Left lung (tissue), 14 donors: ENCODE results near the gene MGA. TPM values are rescaled to one million over a fixed set of nuclear protein-coding genes. Genes with fewer than 3 reads are reported as not detected.

ENCODE experiments used
- ATAC-seq: fragments of 200-7000 bp; cut with Tn5 transposase; one replicate; pipeline ENCODE4 v1.9.1; 2020; ENCODE audit warnings: moderate library complexity
- DNase-seq, 4 donors: peaks; one replicate each; pipeline ENCODE4 v3.0.0-alpha.2; 2013 to 2020
- H3K27ac ChIP-seq, 2 donors: fragments of 200-600 bp; sonication (generic) in 1 of 2; one replicate each; pipeline versions ENCODE4 v1.5.0 to v1.8.0; 2020 to 2021
- H3K27me3 ChIP-seq, 2 donors: fragments of 200-600 bp; sonication (generic) in 1 of 2; one replicate each; pipeline versions ENCODE4 v1.5.0 to v1.8.0; 2020 to 2021
- H3K36me3 ChIP-seq, 2 donors: fragments of 200-600 bp; sonication (generic) in 1 of 2; one replicate each; pipeline versions ENCODE4 v1.5.0 to v1.8.0; 2020 to 2021
- H3K4me1 ChIP-seq, 2 donors: fragments of 200-600 bp; one replicate each; pipeline ENCODE4 v1.8.0; 2021
- H3K4me3 ChIP-seq, 2 donors: fragments of 200-600 bp; sonication (generic) in 1 of 2; one replicate each; pipeline versions ENCODE4 v1.5.0 to v1.8.0; 2020 to 2021; ENCODE audit warnings: mild to moderate bottlenecking in 1 of 2
- H3K9me3 ChIP-seq, 2 donors: fragments of 200-600 bp; sonication (generic) in 1 of 2; one replicate each; pipeline versions ENCODE4 v1.5.0 to v1.8.0; 2020 to 2021
- intact Hi-C, 2 donors: fragments of 100-400 bp; cut with DNase I; formaldehyde crosslinking; loops; one replicate each; pipeline versions ENCODE4 v1.11.2 to v1.14.2; 2022
- long read RNA-seq, 12 donors: library from polyadenylated mRNA in 2 of 12; unstranded in 2 of 12; transcript quantifications; one replicate each; pipeline ENCODE4 v2.0.0 and lab custom pipeline, GENCODE V29; 2019 to 2026
- polyA plus RNA-seq, 6 donors: library from polyadenylated mRNA; unstranded; fragments of 120-200 nt; gene quantifications; one replicate each; pipeline ENCODE4 v1.2.1, GENCODE V29; 2013; ENCODE audit not compliant: insufficient read length in 6 of 6
- total RNA-seq, 2 donors: library from RNA; stranded (reverse); fragmentation: NEBNext Ultra II Directional; extraction: Animal tissue kit (Norgen Biotek cat#: 25700); gene quantifications; one replicate each; pipeline ENCODE4 v1.2.1, GENCODE V29; 2021
- TF ChIP-seq, protein P1 (sequence below), 2 donors: fragments of 200-600 bp; sonication (generic) in 1 of 2; IDR thresholded peaks; one replicate each; pipeline versions ENCODE4 v1.5.0 to v1.8.0; 2021; ENCODE audit warnings: antibody characterized with exemption in 2 of 2
- donor health status: DM: no; HTN: yes; CAD: no.
- donor health status: DM: no; HTN: no; CAD: no.

MGA gene
- 10 to 100 TPM; 33.4 to 33.7 TPM for total RNA-seq
- polyA plus RNA-seq: 10 to 100 TPM; 36.5 to 41.7 (median 39.7) TPM
- long read RNA-seq, donor 1, partial matches to known transcripts: 19 of 22 reads
- long read RNA-seq, donor 1, other reads (novel, unspliced or antisense): 0 of 22 reads
- long read RNA-seq, donor 2, partial matches to known transcripts: 0 of 4 reads
- long read RNA-seq, donor 2, other reads (novel, unspliced or antisense): 0 of 4 reads
- long read RNA-seq, donor 3, partial matches to known transcripts: 0 of 1 reads
- long read RNA-seq, donor 3, other reads (novel, unspliced or antisense): 0 of 1 reads
- long read RNA-seq, donor 4, partial matches to known transcripts: 3 of 4 reads
- long read RNA-seq, donor 4, other reads (novel, unspliced or antisense): 0 of 4 reads
- long read RNA-seq, donor 5, partial matches to known transcripts: 6 of 7 reads
- long read RNA-seq, donor 5, other reads (novel, unspliced or antisense): 0 of 7 reads
- long read RNA-seq, donor 6, partial matches to known transcripts: 0 of 2 reads
- long read RNA-seq, donor 6, other reads (novel, unspliced or antisense): 0 of 2 reads
- long read RNA-seq, donor 7, partial matches to known transcripts: 0 of 3 reads
- long read RNA-seq, donor 7, other reads (novel, unspliced or antisense): 0 of 3 reads
- long read RNA-seq, donor 8, partial matches to known transcripts: 0 of 2 reads
- long read RNA-seq, donor 8, other reads (novel, unspliced or antisense): 0 of 2 reads
- long read RNA-seq, donor 9: 0 reads
- long read RNA-seq, donor 10, partial matches to known transcripts: 1 of 2 reads
- long read RNA-seq, donor 10, other reads (novel, unspliced or antisense): 1 of 2 reads
- long read RNA-seq, donor 11: 0 reads
- long read RNA-seq, donor 12, partial matches to known transcripts: 5 of 9 reads
- long read RNA-seq, donor 12, other reads (novel, unspliced or antisense): 0 of 9 reads

DNA sequence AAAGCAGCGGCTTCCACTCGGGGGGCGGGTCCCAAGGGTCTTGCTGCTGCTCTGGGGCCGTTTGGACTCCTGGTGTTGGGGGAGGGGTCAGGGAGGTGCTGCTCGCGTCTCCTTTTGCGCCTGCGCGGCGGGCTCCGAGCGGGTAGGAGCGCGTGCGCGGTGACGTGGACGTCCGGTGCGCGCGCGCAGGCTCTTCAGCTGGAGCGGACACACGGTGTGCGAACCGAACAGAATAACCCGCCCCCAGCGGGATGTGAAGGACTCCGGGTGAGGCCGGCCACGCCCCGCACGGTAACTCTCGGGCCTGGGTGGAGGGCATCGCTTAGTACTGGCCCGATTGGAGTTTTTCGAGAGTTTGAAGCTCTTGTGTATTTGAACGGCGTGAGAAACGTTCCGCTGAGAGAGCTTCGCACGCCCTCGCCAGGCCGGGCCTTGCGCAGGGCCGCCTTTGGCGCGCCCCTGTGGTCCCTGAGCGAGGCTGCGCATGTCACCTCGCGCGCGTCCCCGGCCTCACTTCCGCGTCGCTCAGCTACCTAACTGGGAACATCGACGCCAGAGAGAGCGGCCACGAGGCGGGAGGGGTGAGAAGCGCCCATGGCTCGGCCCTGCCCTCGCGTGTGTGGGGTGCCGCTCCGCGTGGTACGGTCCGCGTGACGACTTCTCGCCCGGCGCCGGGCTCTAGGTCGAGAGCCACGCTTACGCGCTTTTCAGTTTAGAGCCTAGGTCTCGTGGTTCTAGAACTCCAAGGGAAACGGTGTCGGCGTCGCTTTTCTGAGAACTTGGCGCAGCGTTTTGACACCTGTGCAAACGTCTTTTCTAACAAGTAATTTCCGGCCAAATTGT is at the start of gene MGA:
Gene MGA, plus strand, starts transcription at position 171 of the 843 bp plus-strand sequence.
- Histone ChIP-seq H3K36me3 (no peaks in the 10 kb centered on the region), H3K4me1 (peaks cover 12% of the 10 kb centered on the region in 2 donors), H3K27me3 (no peaks in the 10 kb centered on the region), H3K9me3 (no peaks in the 10 kb centered on the region), H3K4me3 (peak within 1 kb of the TSS; percentile 39 to 51), H3K27ac (peak within 1 kb of the TSS; percentile 80 to 94)
- peak; percentile 93 to 97 (median 96) for DNase-seq
- ATAC-seq: peak; percentile 89
- TF ChIP-seq, protein P1, sequence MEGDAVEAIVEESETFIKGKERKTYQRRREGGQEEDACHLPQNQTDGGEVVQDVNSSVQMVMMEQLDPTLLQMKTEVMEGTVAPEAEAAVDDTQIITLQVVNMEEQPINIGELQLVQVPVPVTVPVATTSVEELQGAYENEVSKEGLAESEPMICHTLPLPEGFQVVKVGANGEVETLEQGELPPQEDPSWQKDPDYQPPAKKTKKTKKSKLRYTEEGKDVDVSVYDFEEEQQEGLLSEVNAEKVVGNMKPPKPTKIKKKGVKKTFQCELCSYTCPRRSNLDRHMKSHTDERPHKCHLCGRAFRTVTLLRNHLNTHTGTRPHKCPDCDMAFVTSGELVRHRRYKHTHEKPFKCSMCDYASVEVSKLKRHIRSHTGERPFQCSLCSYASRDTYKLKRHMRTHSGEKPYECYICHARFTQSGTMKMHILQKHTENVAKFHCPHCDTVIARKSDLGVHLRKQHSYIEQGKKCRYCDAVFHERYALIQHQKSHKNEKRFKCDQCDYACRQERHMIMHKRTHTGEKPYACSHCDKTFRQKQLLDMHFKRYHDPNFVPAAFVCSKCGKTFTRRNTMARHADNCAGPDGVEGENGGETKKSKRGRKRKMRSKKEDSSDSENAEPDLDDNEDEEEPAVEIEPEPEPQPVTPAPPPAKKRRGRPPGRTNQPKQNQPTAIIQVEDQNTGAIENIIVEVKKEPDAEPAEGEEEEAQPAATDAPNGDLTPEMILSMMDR (IDR thresholded peaks at IDR 0.05): peak in 1 of 2 donors; percentile 11
- intact Hi-C loops: no loop called here

DNA sequence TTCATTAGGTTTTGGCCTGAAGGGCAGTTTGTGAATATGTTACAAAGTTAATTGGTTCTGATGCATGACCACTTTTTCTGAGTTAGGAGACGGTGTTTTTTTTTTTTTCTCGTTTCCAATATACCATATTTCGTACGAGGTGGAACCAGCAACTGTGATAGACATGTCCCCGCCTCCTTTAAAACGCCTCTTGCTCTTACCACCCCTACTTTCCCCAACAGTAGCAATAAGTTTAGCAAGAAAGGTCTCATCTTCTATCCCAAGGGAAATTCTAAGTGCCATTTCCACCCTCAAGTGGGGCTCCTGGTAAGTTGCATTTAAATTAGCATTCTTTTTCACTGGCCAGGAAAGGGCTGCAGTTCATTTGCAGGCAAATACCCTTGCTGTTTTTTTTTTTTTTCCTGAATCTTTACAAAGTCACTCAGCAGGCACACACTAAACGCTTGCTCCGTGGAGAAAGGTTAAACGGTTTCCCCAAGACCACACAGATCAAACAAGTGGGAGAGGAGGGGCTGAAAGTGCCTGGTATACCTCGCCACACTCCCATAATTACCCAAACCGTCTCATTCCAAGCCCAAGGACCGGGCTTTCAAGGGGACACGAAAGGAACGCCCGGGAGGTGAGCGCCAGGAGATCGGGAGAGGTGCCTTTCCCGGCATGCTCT is 39.5 kb upstream of the MGA start:
- TF ChIP-seq, protein P1 (IDR thresholded peaks at IDR 0.05): no peak
- DNase-seq: no peak
- intact Hi-C loops: no loop called here
- H3K9me3 ChIP-seq: peaks cover 0 to 10% of the 10 kb centered on the region in 2 donors
- ATAC-seq: no peak
- no peaks in the 10 kb centered on the region for H3K36me3 ChIP-seq
- H3K4me3 ChIP-seq: peak overlapping the region; percentile 44 to 61
- H3K27me3 ChIP-seq: no peaks in the 10 kb centered on the region
- H3K27ac ChIP-seq: peak overlapping the region; percentile 74 to 81
- H3K4me1 ChIP-seq: peaks cover 0 to 12% of the 10 kb centered on the region in 2 donors

DNA sequence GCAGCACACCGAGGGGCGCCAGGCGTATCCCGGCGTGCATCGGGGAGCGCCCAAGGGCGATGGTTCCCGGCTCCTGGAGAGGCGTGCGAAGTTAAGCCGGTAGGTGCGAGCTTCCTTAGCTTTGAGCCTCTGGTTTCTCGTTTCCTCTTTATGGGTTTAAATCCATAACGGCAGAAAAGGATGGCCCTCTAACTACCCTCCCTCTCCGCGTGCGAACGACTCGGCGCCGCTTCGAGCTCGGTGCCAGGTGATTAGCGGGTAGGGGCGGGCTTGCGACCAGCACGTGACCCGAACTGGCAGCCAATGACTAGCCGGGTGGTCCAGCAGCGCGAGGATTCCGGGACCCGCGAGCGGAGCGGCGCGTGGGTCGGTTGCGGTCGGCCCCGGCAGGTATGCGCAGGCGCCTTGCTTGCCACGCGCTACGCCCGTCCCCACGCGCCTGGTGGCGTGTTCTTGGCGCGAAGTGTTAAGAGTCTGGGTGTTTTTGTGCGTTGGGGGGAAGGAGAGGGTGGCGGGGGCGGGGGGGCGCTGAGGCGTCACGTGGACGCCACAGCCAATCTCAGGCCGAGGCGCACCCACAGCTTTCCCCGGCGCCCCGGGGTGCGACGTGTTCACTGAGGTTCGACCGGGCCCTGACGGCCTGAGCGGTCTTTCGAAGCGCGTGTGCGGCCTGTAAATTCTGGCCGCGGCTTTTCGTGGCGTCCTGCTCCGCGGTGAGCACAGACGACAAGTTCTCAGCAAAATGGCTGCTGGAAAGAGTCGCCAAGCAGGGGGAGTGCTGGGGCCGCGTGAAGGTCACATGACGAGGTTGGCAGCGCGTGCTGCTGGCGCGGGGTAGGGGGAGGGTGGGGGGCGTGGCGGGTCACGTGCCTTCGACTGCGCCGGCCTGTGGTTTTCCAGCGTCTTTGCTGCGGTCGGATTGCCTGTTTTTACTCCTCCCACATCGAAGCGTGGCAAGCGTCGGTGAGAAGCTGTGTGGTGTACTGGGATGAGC is 38.7 kb upstream of the MGA start:
- Histone ChIP-seq H3K4me1 (peaks cover 0 to 12% of the 10 kb centered on the region in 2 donors), H3K36me3 (no peaks in the 10 kb centered on the region), H3K27me3 (no peaks in the 10 kb centered on the region), H3K27ac (peak overlapping the region; percentile 74 to 81), H3K4me3 (peak overlapping the region; percentile 44 to 61), H3K9me3 (peaks cover 0 to 10% of the 10 kb centered on the region in 2 donors)
- intact Hi-C loops: no loop called here
- peak; percentile 76 to 92 (median 86) for DNase-seq
- TF ChIP-seq, protein P1 (IDR thresholded peaks at IDR 0.05): no peak
- peak; percentile 92 for ATAC-seq

DNA sequence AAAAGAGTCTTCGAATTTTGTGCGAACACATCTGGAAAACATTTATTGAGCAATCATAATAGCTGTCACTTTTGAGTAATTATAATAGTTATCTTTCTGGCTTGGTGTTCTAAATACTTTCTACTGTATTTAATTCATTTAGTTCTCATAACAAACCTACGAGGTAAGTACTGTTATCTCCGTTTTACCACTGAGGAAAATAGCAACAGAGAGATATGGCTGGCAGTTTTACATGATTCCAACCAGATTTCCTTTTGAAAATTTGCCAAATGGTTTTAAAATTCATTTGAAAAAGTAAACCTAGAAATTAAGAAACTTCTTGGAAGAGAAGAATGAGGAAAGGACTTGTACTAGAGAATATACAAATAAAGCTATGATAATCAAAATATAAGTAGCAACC is 37.3 kb upstream of the MGA start:
- peaks cover 0 to 12% of the 10 kb centered on the region in 2 donors for H3K4me1 ChIP-seq
- DNase-seq (peak in 1 of 4 donors; percentile 25), ATAC-seq (no peak)
- peaks cover 0 to 6% of the 10 kb centered on the region in 2 donors for H3K9me3 ChIP-seq
- no peak overlapping the region for H3K4me3 ChIP-seq
- H3K27me3 ChIP-seq: no peaks in the 10 kb centered on the region
- TF ChIP-seq, protein P1 (IDR thresholded peaks at IDR 0.05): no peak
- no peak overlapping the region for H3K27ac ChIP-seq
- intact Hi-C loops: no loop called here
- no peaks in the 10 kb centered on the region for H3K36me3 ChIP-seq
